Measurements from ENCODE around the gene TMEM255B.

TMEM255B gene

DNA sequence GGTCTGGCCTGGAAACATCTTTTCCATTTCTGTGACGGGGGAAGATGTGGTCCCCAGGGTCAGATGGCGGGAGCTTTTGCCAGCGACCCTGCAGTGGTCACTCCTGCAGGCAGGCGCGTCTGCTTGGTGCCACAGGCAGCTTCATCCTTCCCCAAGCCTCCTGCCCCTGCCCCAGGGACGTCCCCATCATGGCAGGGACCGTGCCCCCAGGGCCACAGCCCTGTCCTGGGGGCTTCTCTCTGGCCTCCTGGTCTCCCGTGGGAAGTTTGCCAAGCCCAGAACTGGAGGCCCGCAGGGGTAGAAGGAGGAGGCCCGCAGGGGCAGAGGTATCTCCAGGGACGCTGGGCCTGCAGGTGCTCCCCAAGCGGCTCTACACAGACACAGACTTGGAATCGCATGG, 47.5 kb downstream of the TMEM255B start:
- DNase-seq (ENCODE audit: low read depth): no peak
- H3K4me3 ChIP-seq (ENCODE audit: low read length): no peak overlapping the region
- TF ChIP-seq, protein P1, sequence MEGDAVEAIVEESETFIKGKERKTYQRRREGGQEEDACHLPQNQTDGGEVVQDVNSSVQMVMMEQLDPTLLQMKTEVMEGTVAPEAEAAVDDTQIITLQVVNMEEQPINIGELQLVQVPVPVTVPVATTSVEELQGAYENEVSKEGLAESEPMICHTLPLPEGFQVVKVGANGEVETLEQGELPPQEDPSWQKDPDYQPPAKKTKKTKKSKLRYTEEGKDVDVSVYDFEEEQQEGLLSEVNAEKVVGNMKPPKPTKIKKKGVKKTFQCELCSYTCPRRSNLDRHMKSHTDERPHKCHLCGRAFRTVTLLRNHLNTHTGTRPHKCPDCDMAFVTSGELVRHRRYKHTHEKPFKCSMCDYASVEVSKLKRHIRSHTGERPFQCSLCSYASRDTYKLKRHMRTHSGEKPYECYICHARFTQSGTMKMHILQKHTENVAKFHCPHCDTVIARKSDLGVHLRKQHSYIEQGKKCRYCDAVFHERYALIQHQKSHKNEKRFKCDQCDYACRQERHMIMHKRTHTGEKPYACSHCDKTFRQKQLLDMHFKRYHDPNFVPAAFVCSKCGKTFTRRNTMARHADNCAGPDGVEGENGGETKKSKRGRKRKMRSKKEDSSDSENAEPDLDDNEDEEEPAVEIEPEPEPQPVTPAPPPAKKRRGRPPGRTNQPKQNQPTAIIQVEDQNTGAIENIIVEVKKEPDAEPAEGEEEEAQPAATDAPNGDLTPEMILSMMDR (conservative IDR thresholded peaks at IDR 0.05; ENCODE audit: low read length): no peak

DNA sequence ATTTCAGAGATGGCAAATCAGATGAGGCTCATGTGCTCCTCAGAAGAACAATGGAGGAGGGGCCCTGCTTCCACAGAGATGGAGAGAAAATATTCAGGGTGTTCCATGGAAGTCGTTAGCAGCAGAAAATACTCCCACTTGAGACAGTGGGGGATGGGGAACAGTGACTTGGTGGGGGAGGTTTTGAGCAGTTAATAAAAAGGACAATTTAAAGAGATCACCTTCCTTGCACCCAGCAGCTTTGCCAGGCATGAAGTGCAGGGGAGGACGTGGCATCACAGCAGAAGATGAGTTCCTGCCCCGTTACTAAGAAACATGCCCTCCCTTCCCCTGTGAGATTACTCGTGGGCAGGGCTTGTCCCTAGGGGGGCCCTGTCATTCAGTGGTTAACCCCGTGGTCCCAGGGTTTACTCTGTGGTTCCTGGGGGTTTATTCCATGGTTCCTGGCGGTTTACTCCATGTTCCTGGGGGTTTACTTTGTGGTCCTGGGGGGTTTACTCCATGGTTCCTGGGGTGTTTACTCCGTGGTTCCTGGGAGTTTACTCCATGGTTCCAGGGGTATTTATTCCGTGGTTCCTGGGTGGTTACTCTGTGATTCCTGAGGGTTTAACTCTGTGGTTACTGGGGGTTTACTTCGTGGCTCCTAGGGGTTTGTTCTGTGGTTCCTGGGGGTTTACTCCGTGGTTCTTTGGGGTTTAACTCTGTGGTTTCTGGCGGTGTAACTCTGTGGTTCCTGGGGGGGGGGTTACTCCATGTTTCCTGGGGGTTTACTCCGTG, 49.2 kb downstream of the TMEM255B start:
- no peak overlapping the region for H3K4me3 ChIP-seq (ENCODE audit: low read length)
- no peak for DNase-seq (ENCODE audit: low read depth)
- TF ChIP-seq, protein P1 (conservative IDR thresholded peaks at IDR 0.05; ENCODE audit: low read length): no peak

DNA sequence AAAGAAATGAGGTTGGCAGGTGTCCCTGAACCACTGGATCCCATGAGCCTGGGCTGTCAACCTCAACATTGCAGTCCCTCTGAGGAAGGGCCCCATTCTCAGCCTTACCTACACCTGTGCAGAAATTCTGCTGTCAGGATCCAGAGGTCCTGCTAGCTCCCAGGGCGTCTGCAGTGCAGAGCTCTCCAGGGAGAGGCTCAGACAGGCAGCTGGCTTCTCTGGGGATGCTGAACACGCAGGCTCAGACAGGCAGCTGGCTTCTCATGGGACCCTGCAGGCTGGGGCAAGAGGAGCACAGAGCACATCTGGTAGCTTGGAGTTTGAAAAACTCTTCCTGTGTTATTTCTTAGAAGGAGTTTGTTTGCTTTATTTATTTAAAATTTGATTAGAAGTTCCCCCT, 50.9 kb downstream of the TMEM255B start:
- DNase-seq (ENCODE audit: low read depth): no peak
- TF ChIP-seq, protein P1 (conservative IDR thresholded peaks at IDR 0.05; ENCODE audit: low read length): no peak
- no peak overlapping the region for H3K4me3 ChIP-seq (ENCODE audit: low read length)

DNA sequence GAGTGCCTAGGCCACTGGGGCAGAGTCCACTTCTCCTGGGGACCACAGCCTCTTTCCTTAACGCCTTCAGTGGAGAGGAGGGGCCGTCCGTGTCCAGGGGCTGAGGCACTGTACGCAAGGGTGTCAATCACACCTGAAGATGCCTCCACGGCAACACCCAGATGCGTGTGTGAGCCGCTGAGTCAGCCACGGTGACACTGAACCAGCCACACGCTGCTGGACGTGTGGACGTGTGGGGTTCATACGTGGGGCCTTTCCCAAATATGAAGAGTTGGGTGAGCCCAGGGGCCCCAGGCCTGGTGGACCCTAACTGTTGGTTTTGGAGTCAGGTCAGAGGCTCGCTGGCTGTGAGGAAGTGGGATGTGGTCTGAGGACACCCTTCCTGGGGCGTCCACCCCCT, 51.6 kb downstream of the TMEM255B start:
- TF ChIP-seq, protein P1 (conservative IDR thresholded peaks at IDR 0.05; ENCODE audit: low read length): no peak
- H3K4me3 ChIP-seq (ENCODE audit: low read length): no peak overlapping the region
- no peak for DNase-seq (ENCODE audit: low read depth)

DNA sequence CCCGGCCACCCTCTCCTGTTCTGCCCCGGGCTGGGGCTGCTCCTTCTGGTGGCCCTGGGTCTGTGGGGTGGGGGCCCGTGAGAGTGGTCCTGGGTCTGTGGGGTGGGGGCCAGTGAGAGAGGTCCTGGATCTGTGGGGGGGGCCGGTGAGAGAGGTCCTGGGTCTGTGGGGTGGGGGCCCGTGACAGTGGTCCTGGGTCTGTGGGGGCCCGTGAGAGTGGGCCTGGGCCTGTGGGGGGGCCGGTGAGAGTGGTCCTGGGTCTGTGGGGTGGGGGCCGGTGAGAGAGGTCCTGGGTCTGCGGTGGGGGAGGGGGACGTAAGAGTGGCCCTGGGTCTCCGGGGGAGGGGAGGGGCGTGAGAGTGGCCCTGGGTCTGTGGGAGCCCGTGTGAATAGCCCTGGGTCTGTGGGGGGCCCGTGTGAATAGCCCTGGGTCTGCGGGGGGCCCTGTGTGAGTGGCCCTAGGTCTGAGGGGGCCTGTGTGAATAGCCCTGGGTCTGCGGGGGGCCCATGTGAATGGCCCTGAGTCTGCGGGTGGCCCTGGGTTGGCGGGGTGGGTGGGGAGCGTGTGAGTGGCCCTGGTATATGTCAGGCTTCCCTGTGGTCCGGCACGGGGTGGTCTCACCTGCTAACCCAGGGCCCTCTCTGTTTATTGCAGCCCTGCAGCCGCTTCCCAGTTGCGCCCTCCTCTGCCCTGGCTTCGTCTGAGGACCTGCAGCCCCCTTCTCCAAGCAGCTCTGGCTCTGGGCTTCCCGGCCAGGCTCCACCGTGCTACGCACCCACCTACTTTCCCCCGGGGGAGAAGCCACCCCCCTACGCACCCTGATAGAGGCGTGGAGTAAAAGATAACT, 52.3 kb downstream of the TMEM255B start:
- DNase-seq (ENCODE audit: low read depth): no peak
- TF ChIP-seq, protein P1 (conservative IDR thresholded peaks at IDR 0.05; ENCODE audit: low read length): no peak
- H3K4me3 ChIP-seq (ENCODE audit: low read length): no peak overlapping the region

DNA sequence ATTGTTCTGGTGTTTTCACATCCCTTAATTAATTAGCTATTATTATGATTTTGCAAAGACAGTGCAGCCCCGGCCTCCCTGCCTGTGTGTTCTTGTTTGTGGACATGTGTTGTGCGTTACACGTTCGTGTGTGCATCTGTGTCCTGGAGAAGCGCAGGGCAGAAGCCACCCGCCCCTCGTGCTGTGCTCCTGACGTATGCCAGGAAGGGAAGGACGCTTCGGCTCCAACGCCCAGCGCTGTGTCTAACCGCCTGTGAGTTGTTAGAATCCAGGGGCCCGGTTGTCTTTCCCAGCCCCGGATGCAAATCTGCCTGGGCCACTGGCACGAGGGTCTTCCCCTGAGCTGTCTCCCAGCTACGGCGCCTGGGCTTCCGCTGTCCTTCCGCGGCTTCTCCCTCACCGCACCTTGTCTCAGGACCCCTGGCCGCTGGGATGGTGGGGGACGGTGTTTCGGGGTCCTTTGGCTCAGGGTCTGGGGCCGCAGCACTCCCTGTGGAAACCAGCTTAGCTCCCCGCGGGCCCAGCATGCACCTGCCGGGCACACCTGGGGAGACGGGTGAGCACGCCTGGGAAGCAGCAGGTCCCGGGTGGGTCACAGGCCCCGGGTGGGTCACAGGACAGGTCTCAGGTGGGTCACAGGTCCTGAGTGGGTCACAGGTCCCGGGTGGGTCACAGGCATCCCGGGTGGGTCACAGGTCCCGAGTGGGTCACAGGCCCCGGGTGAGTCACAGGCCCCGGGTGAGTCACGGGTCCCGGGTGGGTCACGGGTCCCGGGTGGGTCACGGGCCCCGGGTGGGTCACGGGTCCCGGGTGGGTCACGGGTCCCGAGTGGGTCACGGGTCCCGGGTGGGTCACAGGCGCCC, 53.4 kb downstream of the TMEM255B start:
- no peak overlapping the region for H3K4me3 ChIP-seq (ENCODE audit: low read length)
- DNase-seq (ENCODE audit: low read depth): no peak
- TF ChIP-seq, protein P1 (conservative IDR thresholded peaks at IDR 0.05; ENCODE audit: low read length): no peak
